Tibial artery (tissue), 4 donors: ENCODE results near the gene ZFP36L2.

Experiments used
- DNase-seq, 2 donors: peaks; one replicate each; pipeline ENCODE4 v3.0.0-alpha.2; 2019
- H3K27ac ChIP-seq, 2 donors: fragments of 200-600 bp; sonication (generic) in 1 of 2; 1 replicate in 1 of 2; 2 replicates in 1 of 2; pipeline ENCODE4 v1.5.1; 2018 to 2019; ENCODE audit warnings: mild to moderate bottlenecking in 1 of 2
- H3K27me3 ChIP-seq, 2 donors: fragments of 200-600 bp; sonication (generic) in 1 of 2; one replicate each; pipeline versions ENCODE4 v1.5.1 to v1.6.0; 2016 to 2019
- H3K36me3 ChIP-seq, 3 donors: fragments of 200-600 bp; sonication (generic) in 2 of 3; one replicate each; pipeline ENCODE4 v1.5.1; 2016 to 2019; ENCODE audit warnings: mild to moderate bottlenecking in 2 of 3
- H3K4me1 ChIP-seq, 4 donors: fragments of 200-600 bp; sonication (generic) in 2 of 4; 1 replicate in 3 of 4; 2 replicates in 1 of 4; pipeline ENCODE4 v1.5.1; 2016 to 2019
- H3K4me3 ChIP-seq, 2 donors: fragments of 200-600 bp; sonication (generic) in 1 of 2; 1 replicate in 1 of 2; 2 replicates in 1 of 2; pipeline ENCODE4 v1.5.1; 2018 to 2019; ENCODE audit warnings: mild to moderate bottlenecking in 2 of 2
- H3K9me3 ChIP-seq, 3 donors: fragments of 200-600 bp; sonication (generic) in 1 of 3; one replicate each; pipeline ENCODE4 v1.5.1; 2016 to 2019
- intact Hi-C: fragments of 100-400 bp; cut with DNase I; formaldehyde crosslinking; loops from one replicate; pipeline ENCODE4 v1.15.0; 2023; ENCODE audit warnings: low total_unique reads
- TF ChIP-seq, protein P1 (sequence below), 2 experiments: fragments of 200-600 bp in 1 of 2; fragments of 450-650 bp in 1 of 2; IDR thresholded peaks; one replicate each; pipeline ENCODE4 v1.5.1; 2017 to 2019; ENCODE audit warnings: antibody characterized with exemption in 2 of 2, mild to moderate bottlenecking in 1 of 2, moderate library complexity in 1 of 2

The ZFP36L2 gene

DNA sequence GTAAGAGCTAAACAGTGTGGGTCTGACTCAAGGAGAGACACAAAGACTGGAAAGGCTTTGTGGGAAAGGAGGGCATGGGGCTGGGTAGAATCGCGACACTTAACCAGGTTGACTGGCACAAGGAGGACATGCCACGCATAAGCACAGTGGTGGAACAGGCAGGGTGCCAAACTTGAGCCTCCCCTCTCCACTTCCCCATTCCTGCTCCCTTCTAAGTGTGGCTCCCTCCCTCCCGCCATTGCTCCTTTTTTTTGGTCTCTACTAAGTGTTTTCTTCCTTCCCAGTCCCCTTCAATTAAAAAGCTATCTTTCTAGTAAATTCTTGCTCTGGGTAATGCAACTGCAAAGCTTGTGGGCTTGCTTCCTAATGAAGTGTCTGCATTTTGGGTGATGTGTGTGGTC lies 40.3 kb upstream of the ZFP36L2 start:
- intact Hi-C loops = no loop called here

DNA sequence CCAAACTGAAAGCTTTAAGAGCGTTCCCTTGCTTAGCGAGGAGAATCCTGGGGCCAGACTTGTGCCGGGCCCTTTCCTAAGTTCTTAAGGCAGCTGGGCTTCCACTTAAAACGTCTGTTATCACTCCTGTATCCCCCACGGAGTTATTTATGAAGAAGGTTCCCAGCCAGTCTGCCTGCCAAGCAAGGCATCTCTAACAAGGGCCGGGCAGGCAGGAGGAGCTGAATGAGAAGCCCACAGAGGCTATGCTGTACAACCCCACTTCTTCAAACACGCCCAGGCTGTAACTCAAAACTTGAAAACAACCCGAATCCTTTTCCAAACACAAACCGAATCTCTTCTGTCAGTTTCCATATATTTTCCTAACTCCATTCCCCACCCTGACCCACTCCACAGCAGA lies 39.0 kb upstream of the ZFP36L2 start:
- DNase-seq = peak; percentile 43 to 69
- H3K27ac ChIP-seq = peak overlapping the region; percentile 86 to 90
- H3K27me3 ChIP-seq = no peaks in the 10 kb centered on the region
- peak overlapping the region in 1 of 2 donors; percentile 1 for H3K4me3 ChIP-seq
- intact Hi-C loops = no loop called here
- no peaks in the 10 kb centered on the region for H3K9me3 ChIP-seq
- H3K4me1 ChIP-seq = peaks cover 0 to 68% (median 56%) of the 10 kb centered on the region in 4 donors
- H3K36me3 ChIP-seq = no peaks in the 10 kb centered on the region
- TF ChIP-seq, protein P1, sequence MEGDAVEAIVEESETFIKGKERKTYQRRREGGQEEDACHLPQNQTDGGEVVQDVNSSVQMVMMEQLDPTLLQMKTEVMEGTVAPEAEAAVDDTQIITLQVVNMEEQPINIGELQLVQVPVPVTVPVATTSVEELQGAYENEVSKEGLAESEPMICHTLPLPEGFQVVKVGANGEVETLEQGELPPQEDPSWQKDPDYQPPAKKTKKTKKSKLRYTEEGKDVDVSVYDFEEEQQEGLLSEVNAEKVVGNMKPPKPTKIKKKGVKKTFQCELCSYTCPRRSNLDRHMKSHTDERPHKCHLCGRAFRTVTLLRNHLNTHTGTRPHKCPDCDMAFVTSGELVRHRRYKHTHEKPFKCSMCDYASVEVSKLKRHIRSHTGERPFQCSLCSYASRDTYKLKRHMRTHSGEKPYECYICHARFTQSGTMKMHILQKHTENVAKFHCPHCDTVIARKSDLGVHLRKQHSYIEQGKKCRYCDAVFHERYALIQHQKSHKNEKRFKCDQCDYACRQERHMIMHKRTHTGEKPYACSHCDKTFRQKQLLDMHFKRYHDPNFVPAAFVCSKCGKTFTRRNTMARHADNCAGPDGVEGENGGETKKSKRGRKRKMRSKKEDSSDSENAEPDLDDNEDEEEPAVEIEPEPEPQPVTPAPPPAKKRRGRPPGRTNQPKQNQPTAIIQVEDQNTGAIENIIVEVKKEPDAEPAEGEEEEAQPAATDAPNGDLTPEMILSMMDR (IDR thresholded peaks at IDR 0.05) = no peak

More for the DNA sequence above, 40.3 kb upstream of the ZFP36L2 start:
- Histone ChIP-seq H3K27me3 (no peaks in the 10 kb centered on the region), H3K4me1 (peaks cover 0 to 74% (median 61%) of the 10 kb centered on the region in 4 donors), H3K27ac (peak overlapping the region; percentile 86 to 90), H3K36me3 (no peaks in the 10 kb centered on the region), H3K9me3 (no peaks in the 10 kb centered on the region), H3K4me3 (no peak overlapping the region)
- peak; percentile 73 to 81 for DNase-seq
- TF ChIP-seq, protein P1 (IDR thresholded peaks at IDR 0.05) = no peak

DNA sequence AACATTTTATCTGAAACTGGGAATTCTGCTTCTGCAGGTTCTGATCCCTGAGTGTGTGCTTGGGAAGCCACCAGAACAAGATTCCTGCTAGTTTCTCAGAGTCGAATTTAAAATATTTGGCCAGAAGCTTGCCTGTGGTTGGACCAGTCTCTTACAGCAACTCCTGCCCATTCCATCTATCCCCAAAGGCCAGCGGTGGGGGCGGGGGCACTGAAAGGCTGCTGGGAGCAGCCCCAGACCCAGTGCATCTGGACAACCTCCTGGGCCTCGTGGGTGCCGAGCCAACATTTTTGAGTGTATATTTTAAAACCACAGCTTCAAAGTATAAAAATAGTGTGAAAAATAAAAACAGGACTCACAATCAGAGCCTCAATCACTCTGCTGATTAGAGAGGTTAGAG lies 38.6 kb upstream of the ZFP36L2 start:
- H3K4me1 ChIP-seq = peaks cover 0 to 64% (median 52%) of the 10 kb centered on the region in 4 donors
- no peaks in the 10 kb centered on the region for H3K36me3 ChIP-seq
- peak; percentile 53 to 83 for DNase-seq
- H3K27ac ChIP-seq = peak overlapping the region; percentile 86 to 90
- TF ChIP-seq, protein P1 (IDR thresholded peaks at IDR 0.05) = no peak
- intact Hi-C loops = no loop called here
- no peaks in the 10 kb centered on the region for H3K9me3 ChIP-seq
- H3K27me3 ChIP-seq = no peaks in the 10 kb centered on the region
- peak overlapping the region in 1 of 2 donors; percentile 1 for H3K4me3 ChIP-seq

DNA sequence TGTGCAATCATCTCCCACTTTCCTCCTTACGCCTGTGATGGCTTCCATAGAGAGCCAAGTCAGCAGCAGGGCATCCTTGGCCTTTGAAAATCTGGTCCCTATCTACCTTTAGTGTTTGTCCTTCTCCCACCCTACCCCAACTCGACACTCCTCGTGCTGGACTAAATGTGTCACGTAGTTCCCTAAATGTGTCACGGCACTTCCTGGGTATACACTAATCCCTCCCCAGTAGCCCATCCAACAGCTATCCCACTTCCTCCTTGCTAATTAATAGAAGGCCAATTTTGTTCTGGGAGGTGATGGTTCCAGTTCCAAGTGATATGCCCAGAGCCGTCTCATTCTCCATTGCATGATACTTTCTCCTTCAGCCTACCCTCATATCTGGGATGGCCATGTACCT lies 36.5 kb upstream of the ZFP36L2 start:
- Histone ChIP-seq H3K9me3 (no peaks in the 10 kb centered on the region), H3K27ac (no peak overlapping the region), H3K27me3 (no peaks in the 10 kb centered on the region), H3K4me3 (no peak overlapping the region), H3K4me1 (peaks cover 0 to 44% (median 32%) of the 10 kb centered on the region in 4 donors), H3K36me3 (no peaks in the 10 kb centered on the region)
- TF ChIP-seq, protein P1 (IDR thresholded peaks at IDR 0.05) = no peak
- no peak for DNase-seq
- intact Hi-C loops = no loop called here

DNA sequence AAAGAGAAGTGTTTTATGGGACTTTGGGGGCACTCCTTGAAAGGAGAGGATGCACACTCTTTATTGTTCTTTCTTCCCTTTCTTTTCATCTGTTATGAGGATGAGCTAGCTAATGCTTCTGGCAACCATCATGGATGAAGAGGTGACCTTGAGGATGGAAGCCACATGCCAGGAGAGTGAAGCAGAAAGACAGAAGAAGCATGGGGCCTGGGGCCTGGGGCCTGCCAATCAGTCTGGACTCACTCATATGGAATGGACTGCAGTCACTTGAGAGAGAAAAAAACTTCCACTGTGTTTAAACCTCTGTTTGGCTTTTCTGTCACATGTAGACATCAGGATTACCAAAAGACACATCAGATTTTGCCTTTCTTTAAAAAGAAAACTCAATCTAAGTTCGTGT lies 35.8 kb upstream of the ZFP36L2 start:
- H3K27ac ChIP-seq = no peak overlapping the region
- DNase-seq = no peak
- intact Hi-C loops = no loop called here

More for the DNA sequence above, 35.8 kb upstream of the ZFP36L2 start:
- no peak overlapping the region for H3K4me3 ChIP-seq
- peaks cover 0 to 2% (median 2%) of the 10 kb centered on the region in 3 donors for H3K36me3 ChIP-seq
- TF ChIP-seq, protein P1 (IDR thresholded peaks at IDR 0.05) = no peak
- H3K27me3 ChIP-seq = no peaks in the 10 kb centered on the region
- no peaks in the 10 kb centered on the region for H3K9me3 ChIP-seq
- peaks cover 0 to 36% (median 26%) of the 10 kb centered on the region in 4 donors for H3K4me1 ChIP-seq
